K562 (cell line): ENCODE measurements around the gene ARPC1A. TPM values are rescaled to one million over a fixed set of nuclear protein-coding genes. Genes with fewer than 3 reads are reported as not detected.

Source experiments
- ATAC-seq: fragments of 200-7000 bp; cut with Tn5 transposase; 3 replicates; pipeline ENCODE4 v1.9.1; 2020; ENCODE audit warnings: moderate library complexity
- BruUV-seq: library from RNA; stranded (reverse); fragments of 400-500 nt; replicated peaks from 2 replicates; lab custom pipeline; 2021; lab: Mats Ljungman, UMichigan
- CTCF ChIA-PET: fragments of 300-600 bp; formaldehyde crosslinking; extraction: SDS; loops from one replicate; lab custom pipeline; 2021; ENCODE audit warnings: low intra/inter-chr PET ratio; lab: Yijun Ruan, JAX
- POLR2A ChIA-PET: fragments of 300-600, 350-650 bp; sonication (Branson Sonifier 250); formaldehyde crosslinking; extraction: SDS; loops from one replicate; lab custom pipeline; 2021; ENCODE audit warnings: antibody characterized with exemption, inconsistent platforms; lab: Yijun Ruan, JAX
- DNase-seq, 4 experiments: peaks; one replicate each; pipeline versions ENCODE4 v3.0.0 to v3.0.0-alpha.2; 2011 to 2018; ENCODE audit warnings: low spot score in 3 of 4, mixed read lengths in 3 of 4; ENCODE audit errors: extremely low read depth in 1 of 4
- FAIRE-seq: peaks from 2 replicates; lab custom pipeline; 2011; peaks lifted over from hg19 to GRCh38; lab: Jason Lieb, UNC
- H2AFZ ChIP-seq: 2 replicates; pipeline ENCODE4 v1.6.0; 2011; ENCODE audit warnings: low read depth, low read length, control low read depth, inconsistent platforms
- H3K27ac ChIP-seq: fragments of 200-600 bp; 3 replicates; pipeline ENCODE4 v1.8.0; 2011; ENCODE audit warnings: low read depth, mild to moderate bottlenecking, control low read depth, inconsistent platforms, low read length, moderate library complexity, mixed read lengths; ENCODE audit errors: extremely low read depth
- H3K27me3 ChIP-seq, 2 experiments: fragments of 300-600 bp in 1 of 2; 2 replicates in 1 of 2; 3 replicates in 1 of 2; pipeline versions ENCODE4 v1.6.0 to v1.8.0; 2011; ENCODE audit warnings: inconsistent platforms in 2 of 2, low read length in 2 of 2, mild to moderate bottlenecking in 1 of 2, mixed read lengths in 1 of 2, moderate library complexity in 1 of 2; ENCODE audit not compliant: control insufficient read depth in 2 of 2, insufficient read depth in 2 of 2
- H3K36me3 ChIP-seq: fragments of 300-600 bp; 3 replicates; pipeline ENCODE4 v1.8.0; 2011; ENCODE audit warnings: mild to moderate bottlenecking, low read length, inconsistent platforms; ENCODE audit not compliant: control insufficient read depth, insufficient read depth
- H3K4me1 ChIP-seq, 2 experiments: fragments of 200-600 bp in 1 of 2; replicated peaks in 1 of 2; 2 replicates in 1 of 2; 3 replicates in 1 of 2; pipeline versions ENCODE4 v1.5.1 to v1.8.0; 2011; ENCODE audit warnings: inconsistent platforms in 2 of 2, low read length in 2 of 2, mild to moderate bottlenecking in 1 of 2, mixed read lengths in 1 of 2, moderate library complexity in 1 of 2; ENCODE audit not compliant: control insufficient read depth in 2 of 2, insufficient read depth in 2 of 2
- H3K4me2 ChIP-seq: 2 replicates; pipeline ENCODE4 v1.6.1; 2011; ENCODE audit warnings: low read length, control low read depth, inconsistent platforms, mixed read lengths; ENCODE audit not compliant: insufficient read depth
- H3K4me3 ChIP-seq: fragments of 200-600 bp; sonication (generic), shearing (Covaris generic); 2 replicates; pipeline ENCODE4 v1.5.1; 2016; ENCODE audit warnings: control low read depth, inconsistent platforms
- H3K79me2 ChIP-seq: fragments of 200-600 bp; 3 replicates; pipeline ENCODE4 v1.8.0; 2011; ENCODE audit warnings: low read length, inconsistent platforms; ENCODE audit not compliant: control insufficient read depth, insufficient read depth
- H3K9ac ChIP-seq, 2 experiments: 2 replicates each; pipeline versions ENCODE4 v1.6.0 to v1.6.1; 2011; ENCODE audit warnings: low read depth in 2 of 2, low read length in 2 of 2, control low read depth in 1 of 2, inconsistent platforms in 1 of 2, mild to moderate bottlenecking in 1 of 2, mixed read lengths in 1 of 2; ENCODE audit not compliant: insufficient read depth in 1 of 2
- H3K9me1 ChIP-seq: one replicate; pipeline ENCODE4 v1.6.0; 2011; ENCODE audit warnings: inconsistent platforms, mild to moderate bottlenecking, low read length, moderate library complexity; ENCODE audit not compliant: control insufficient read depth, insufficient read depth
- H3K9me3 ChIP-seq: replicated peaks from 2 replicates; pipeline ENCODE4 v1.5.1; 2011; ENCODE audit warnings: low read depth, low read length, inconsistent platforms; ENCODE audit not compliant: control insufficient read depth, insufficient read depth
- H4K20me1 ChIP-seq: replicated peaks from 2 replicates; pipeline ENCODE4 v1.6.1; 2011; ENCODE audit warnings: low read length, inconsistent platforms, mixed read lengths; ENCODE audit not compliant: control insufficient read depth, insufficient read depth
- ARID2 ChIP-seq: fragments of 450-650 bp; IDR thresholded peaks from 2 replicates; pipeline ENCODE4 v1.6.1; 2017; ENCODE audit warnings: antibody characterized with exemption, mild to moderate bottlenecking
- ATF1 ChIP-seq, 2 experiments: fragments of 450-650 bp in 1 of 2; IDR thresholded peaks; 2 replicates each; pipeline ENCODE4 v1.6.1; 2016; ENCODE audit warnings: missing compliant biosample characterization in 1 of 2, missing genetic modification characterization in 1 of 2
- FOXK2 ChIP-seq, 2 experiments: fragments of 450-650 bp; IDR thresholded peaks in 1 of 2; conservative IDR thresholded peaks in 1 of 2; 2 replicates each; pipeline ENCODE4 v1.6.1; 2016; ENCODE audit warnings: low read depth in 2 of 2, mild to moderate bottlenecking in 1 of 2
- PCBP2 ChIP-seq: fragments of 200-400 bp; formaldehyde crosslinking; IDR thresholded peaks from 2 replicates; pipeline ENCODE4 v1.6.1; 2018; ENCODE audit warnings: low read length, low read depth, mild to moderate bottlenecking, moderate library complexity; ENCODE audit not compliant: poor library complexity, severe bottlenecking
- PYGO2 ChIP-seq: fragments of 450-650 bp; IDR thresholded peaks from 2 replicates; pipeline ENCODE4 v1.6.1; 2016; ENCODE audit warnings: mild to moderate bottlenecking, missing genetic modification characterization, moderate library complexity, missing compliant biosample characterization
- RBM34 ChIP-seq: fragments of 200-400 bp; formaldehyde crosslinking; IDR thresholded peaks from 2 replicates; pipeline ENCODE4 v1.6.1; 2018; ENCODE audit warnings: low read length, borderline replicate concordance; ENCODE audit not compliant: insufficient read depth
- SMARCA5 ChIP-seq: fragments of 450-650 bp; IDR thresholded peaks from 2 replicates; pipeline ENCODE4 v1.6.1; 2016
- U2AF1 ChIP-seq: fragments of 200-400 bp; formaldehyde crosslinking; optimal IDR thresholded peaks from 2 replicates; pipeline ENCODE3; 2017; ENCODE audit warnings: mild to moderate bottlenecking, low read depth, low read length, moderate library complexity
- ZNF41 ChIP-seq: fragments of 250-450 bp; sonication (Bioruptor Pico); conservative IDR thresholded peaks from 2 replicates; pipeline ENCODE4 v1.4.0; 2020; ENCODE audit warnings: mild to moderate bottlenecking
- WGBS: fragments of 100-300 bp; shearing (Covaris generic); methylation state at CpG from one replicate; pipeline ENCODE4 v1.1.6; 2016; ENCODE audit warnings: low coverage, mixed read lengths; ENCODE audit not compliant: insufficient coverage; ENCODE audit errors: missing lambda C conversion rate; 5-methylcytosine and 5-hydroxymethylcytosine counted together
- in situ Hi-C: fragments of 300-500 bp; cut with MboI; formaldehyde crosslinking; loops from 4 replicates; pipeline ENCODE4 v1.15.0; 2018; ENCODE audit warnings: inconsistent platforms, mixed read lengths
- intact Hi-C: fragments of 100-400 bp; cut with micrococcal nuclease; formaldehyde crosslinking; loops from 2 replicates; pipeline ENCODE4 v1.14.2; 2022
- polyA plus RNA-seq, 8 experiments: library from polyadenylated mRNA; depleted of rRNA in 4 of 8; stranded (reverse) in 5 of 8; unstranded in 3 of 8; fragments of >200 nt; fragmentation: Nextera tagmentation in 2 of 8; fragmentation: Illumina TruSeq in 1 of 8; extraction: Ambion mirVana in 2 of 8; extraction: Trizol in 1 of 8; gene quantifications; 2 replicates each; pipeline versions ENCODE4 v1.2.1 to v1.2.3, GENCODE V29; 2011 to 2014; ENCODE audit warnings: inconsistent platforms in 1 of 8, missing spikeins in 1 of 8
- total RNA-seq, 7 experiments: library from RNA; depleted of rRNA in 6 of 7; stranded (reverse); fragments of >200 nt in 6 of 7; fragmentation: Illumina TruSeq in 2 of 7; extraction: Trizol in 2 of 7; gene quantifications; 2 replicates each; pipeline versions ENCODE4 v1.2.1 to v1.2.3, GENCODE V29; 2011 to 2021; ENCODE audit warnings: low replicate concordance in 1 of 7
- TF ChIP-seq, protein P1 (sequence below): fragments of 450-650 bp; formaldehyde crosslinking; IDR thresholded peaks from 2 replicates; pipeline ENCODE4 v1.4.0; 2020; ENCODE audit warnings: mild to moderate bottlenecking, moderate library complexity
- TF ChIP-seq, protein P2 (sequence below), 3 experiments: fragments of 200-800 bp in 1 of 3; sonication (Bioruptor generic) in 1 of 3; sonication (generic) in 1 of 3; formaldehyde crosslinking in 1 of 3; IDR thresholded peaks; 2 replicates each; pipeline versions ENCODE4 v1.6.1 to v1.8.0; 2016 to 2022; ENCODE audit warnings: mild to moderate bottlenecking in 2 of 3, missing compliant biosample characterization in 2 of 3, missing genetic modification characterization in 2 of 3, missing genetic modification reagents in 1 of 3
- TF ChIP-seq, protein P3 (sequence below), 2 experiments: fragments of 200-800 bp in 1 of 2; sonication (Bioruptor generic) in 1 of 2; sonication (generic) in 1 of 2; formaldehyde crosslinking in 1 of 2; IDR thresholded peaks in 1 of 2; conservative IDR thresholded peaks in 1 of 2; 2 replicates each; pipeline versions ENCODE4 v1.5.0 to v1.6.1; 2016 to 2020; ENCODE audit warnings: missing compliant biosample characterization in 1 of 2, missing genetic modification characterization in 1 of 2, missing genetic modification reagents in 1 of 2
- TF ChIP-seq, protein P4 (sequence below): fragments of 250-450 bp; sonication (Bioruptor Pico); IDR thresholded peaks from 2 replicates; pipeline ENCODE4 v1.8.0; 2022; ENCODE audit warnings: inconsistent platforms

Gene ARPC1A
- total and polyA plus RNA-seq, 9 of the 15 experiments (the other 6 are each of a cell fraction or from before 2014, with no cell fraction given): 39.5 to 151 (median 86.1) TPM

DNA sequence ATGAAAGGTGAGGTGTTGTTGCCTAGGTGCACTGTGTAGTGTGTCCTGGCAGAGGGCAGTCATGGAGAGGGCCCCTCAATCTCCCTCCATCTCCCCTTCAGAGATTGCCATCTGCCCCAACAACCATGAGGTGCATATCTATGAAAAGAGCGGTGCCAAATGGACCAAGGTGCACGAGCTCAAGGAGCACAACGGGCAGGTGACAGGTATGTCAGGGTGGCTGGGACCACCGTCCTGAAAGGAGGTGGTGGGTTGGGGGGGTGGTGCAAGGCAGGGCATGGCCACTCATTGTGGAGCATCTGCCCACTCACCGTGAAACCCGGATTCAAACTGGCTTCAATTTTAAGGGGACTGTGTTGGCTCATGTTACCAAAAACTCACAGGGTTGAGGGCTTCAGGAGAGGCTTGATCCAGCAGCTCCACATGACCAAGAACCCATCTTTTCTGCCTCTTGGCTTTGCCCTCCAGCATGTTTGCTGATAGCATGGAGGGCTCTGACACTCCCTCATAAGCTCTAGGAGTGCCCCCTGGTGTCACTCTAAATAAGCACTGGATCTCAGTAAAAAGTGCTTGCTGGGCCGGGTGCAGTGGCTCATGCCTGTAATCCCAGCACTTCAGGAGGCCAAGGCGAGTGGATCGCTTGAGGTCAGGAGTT, 61.0 kb downstream of the ARPC1A start:
- Histone ChIP-seq H3K27ac (no peak overlapping the region), H3K79me2 (peaks cover 29% of the 10 kb centered on the region), H2AFZ (no peak overlapping the region), H3K36me3 (peaks cover 79% of the 10 kb centered on the region; the same call in 2 of the 3 replicates), H3K9ac (peak overlapping the region in 1 of 2 experiments; percentile 6; a peak in 1 of 4 replicates), H3K4me2 (no peak overlapping the region), H3K27me3 (no peaks in the 10 kb centered on the region), H3K4me3 (no peak overlapping the region), H3K9me3 (no peaks in the 10 kb centered on the region), H4K20me1 (peaks cover 19% of the 10 kb centered on the region), H3K4me1 (peaks cover 0 to 27% of the 10 kb centered on the region in 2 experiments; a peak in 2 of 5 replicates), H3K9me1 (peaks cover 6% of the 10 kb centered on the region)
- no TSS peak for BruUV-seq
- in situ Hi-C loops: no loop called here
- ChIA-PET POLR2A (interaction anchor here (0.7 to 2.5 kb wide), 7 partner anchors 7 to 676 kb away, joined by 3 to 13 read pairs (median 3); no protein-coding TSS in a partner anchor), CTCF (interaction anchor here (1.7 to 2.3 kb wide), 2 partner anchors 22 to 112 kb away, joined by 4 to 18 read pairs; no protein-coding TSS in a partner anchor)
- DNase-seq (peak in 2 of 4 experiments; percentile 62 to 74), FAIRE-seq (peak; percentile 91), ATAC-seq (peak; percentile 93)
- intact Hi-C loops: loop anchor here (1.0 to 5.0 kb wide), 4 partner anchors 21 to 244 kb away; partner anchors contain the start of genes ARPC1A and SMURF1
- 82% methylated on average over 9 of the region's 9 CpGs for WGBS
- TF ChIP-seq, protein P1, sequence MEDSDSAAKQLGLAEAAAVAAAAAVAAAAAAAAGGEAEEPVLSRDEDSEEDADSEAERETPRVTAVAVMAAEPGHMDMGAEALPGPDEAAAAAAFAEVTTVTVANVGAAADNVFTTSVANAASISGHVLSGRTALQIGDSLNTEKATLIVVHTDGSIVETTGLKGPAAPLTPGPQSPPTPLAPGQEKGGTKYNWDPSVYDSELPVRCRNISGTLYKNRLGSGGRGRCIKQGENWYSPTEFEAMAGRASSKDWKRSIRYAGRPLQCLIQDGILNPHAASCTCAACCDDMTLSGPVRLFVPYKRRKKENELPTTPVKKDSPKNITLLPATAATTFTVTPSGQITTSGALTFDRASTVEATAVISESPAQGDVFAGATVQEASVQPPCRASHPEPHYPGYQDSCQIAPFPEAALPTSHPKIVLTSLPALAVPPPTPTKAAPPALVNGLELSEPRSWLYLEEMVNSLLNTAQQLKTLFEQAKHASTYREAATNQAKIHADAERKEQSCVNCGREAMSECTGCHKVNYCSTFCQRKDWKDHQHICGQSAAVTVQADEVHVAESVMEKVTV (CRISPR knock-in tag): peak; percentile 70
- TF ChIP-seq RBM34 (no peak), FOXK2 (conservative IDR thresholded peaks at IDR 0.05 in 1 of 2, IDR thresholded peaks at IDR 0.05 in 1 of 2; ENCODE audit: low read depth in 2 of 2) (0 out of 4 replicates have a peak, but pooled peaks of 1 of the 2 experiments have one; percentile 18), U2AF1 (no peak), PYGO2 (tag) (no peak), ATF1 (CRISPR knock-in tag; IDR thresholded peaks at IDR 0.05) (no peak), ATF1 (tag; IDR thresholded peaks at IDR 0.05) (no peak), PCBP2 (no peak), ARID2 (peak; percentile 73), SMARCA5 (0 out of 2 replicates have a peak, but pooled peaks have one; percentile 52), ZNF41 (CRISPR knock-in tag) (no peak)
- TF ChIP-seq, protein P2, sequence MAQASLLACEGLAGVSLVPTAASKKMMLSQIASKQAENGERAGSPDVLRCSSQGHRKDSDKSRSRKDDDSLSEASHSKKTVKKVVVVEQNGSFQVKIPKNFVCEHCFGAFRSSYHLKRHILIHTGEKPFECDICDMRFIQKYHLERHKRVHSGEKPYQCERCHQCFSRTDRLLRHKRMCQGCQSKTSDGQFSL (CRISPR knock-in tag; IDR thresholded peaks at IDR 0.05): peak; percentile 82
- TF ChIP-seq, protein P2 (tag; IDR thresholded peaks at IDR 0.05): no peak
- TF ChIP-seq, protein P3, sequence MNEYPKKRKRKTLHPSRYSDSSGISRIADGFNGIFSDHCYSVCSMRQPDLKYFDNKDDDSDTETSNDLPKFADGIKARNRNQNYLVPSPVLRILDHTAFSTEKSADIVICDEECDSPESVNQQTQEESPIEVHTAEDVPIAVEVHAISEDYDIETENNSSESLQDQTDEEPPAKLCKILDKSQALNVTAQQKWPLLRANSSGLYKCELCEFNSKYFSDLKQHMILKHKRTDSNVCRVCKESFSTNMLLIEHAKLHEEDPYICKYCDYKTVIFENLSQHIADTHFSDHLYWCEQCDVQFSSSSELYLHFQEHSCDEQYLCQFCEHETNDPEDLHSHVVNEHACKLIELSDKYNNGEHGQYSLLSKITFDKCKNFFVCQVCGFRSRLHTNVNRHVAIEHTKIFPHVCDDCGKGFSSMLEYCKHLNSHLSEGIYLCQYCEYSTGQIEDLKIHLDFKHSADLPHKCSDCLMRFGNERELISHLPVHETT (CRISPR knock-in tag; conservative IDR thresholded peaks at IDR 0.05 in 1 of 2, IDR thresholded peaks at IDR 0.05 in 1 of 2): no peak
- TF ChIP-seq, protein P4, sequence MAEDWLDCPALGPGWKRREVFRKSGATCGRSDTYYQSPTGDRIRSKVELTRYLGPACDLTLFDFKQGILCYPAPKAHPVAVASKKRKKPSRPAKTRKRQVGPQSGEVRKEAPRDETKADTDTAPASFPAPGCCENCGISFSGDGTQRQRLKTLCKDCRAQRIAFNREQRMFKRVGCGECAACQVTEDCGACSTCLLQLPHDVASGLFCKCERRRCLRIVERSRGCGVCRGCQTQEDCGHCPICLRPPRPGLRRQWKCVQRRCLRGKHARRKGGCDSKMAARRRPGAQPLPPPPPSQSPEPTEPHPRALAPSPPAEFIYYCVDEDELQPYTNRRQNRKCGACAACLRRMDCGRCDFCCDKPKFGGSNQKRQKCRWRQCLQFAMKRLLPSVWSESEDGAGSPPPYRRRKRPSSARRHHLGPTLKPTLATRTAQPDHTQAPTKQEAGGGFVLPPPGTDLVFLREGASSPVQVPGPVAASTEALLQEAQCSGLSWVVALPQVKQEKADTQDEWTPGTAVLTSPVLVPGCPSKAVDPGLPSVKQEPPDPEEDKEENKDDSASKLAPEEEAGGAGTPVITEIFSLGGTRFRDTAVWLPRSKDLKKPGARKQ (CRISPR knock-in tag): no peak
